OCI-LY1 (cell line): ENCODE results near the gene FURIN.

Experiments
- H2AFZ ChIP-seq: fragments of 200-600 bp; sonication (generic), shearing (Covaris generic); 2 replicates; pipeline ENCODE4 v1.6.0; 2014; ENCODE audit warnings: antibody characterized with exemption, mild to moderate bottlenecking, low read length
- H3F3A ChIP-seq: fragments of 200-600 bp; sonication (generic), shearing (Covaris generic); 2 replicates; pipeline ENCODE4 v1.6.0; 2014; ENCODE audit warnings: mild to moderate bottlenecking, antibody characterized with exemption, low read length, moderate library complexity; ENCODE audit not compliant: insufficient read depth
- H3K27ac ChIP-seq: fragments of 200-600 bp; sonication (generic); 2 replicates; pipeline ENCODE4 v1.5.1; 2014; ENCODE audit warnings: low read length, mixed run types, mild to moderate bottlenecking, low read depth; ENCODE audit not compliant: poor library complexity, severe bottlenecking
- H3K27me3 ChIP-seq: fragments of 200-600 bp; sonication (generic); 2 replicates; pipeline ENCODE4 v1.6.0; 2014; ENCODE audit warnings: antibody characterized with exemption, mild to moderate bottlenecking, low read length, moderate library complexity; ENCODE audit not compliant: insufficient read depth
- H3K36me3 ChIP-seq: fragments of 200-600 bp; sonication (generic); 2 replicates; pipeline ENCODE4 v1.6.1; 2014; ENCODE audit warnings: mild to moderate bottlenecking, antibody characterized with exemption, low read length, moderate library complexity, mixed read lengths; ENCODE audit not compliant: insufficient read depth
- H3K4me1 ChIP-seq: fragments of 200-600 bp; sonication (generic); 2 replicates; pipeline ENCODE4 v1.5.1; 2014; ENCODE audit warnings: mild to moderate bottlenecking, low read length, moderate library complexity; ENCODE audit not compliant: insufficient read depth, severe bottlenecking
- H3K4me2 ChIP-seq: fragments of 200-600 bp; sonication (generic), shearing (Covaris generic); 2 replicates; pipeline ENCODE4 v1.6.1; 2014; ENCODE audit warnings: low read length
- H3K4me3 ChIP-seq: fragments of 200-600 bp; sonication (generic); 2 replicates; pipeline ENCODE4 v1.5.1; 2014; ENCODE audit warnings: low read length, low read depth, mild to moderate bottlenecking, mixed read lengths; ENCODE audit not compliant: poor library complexity, severe bottlenecking
- H3K79me2 ChIP-seq: fragments of 200-600 bp; shearing (Covaris generic); 2 replicates; pipeline ENCODE4 v1.6.1; 2016; ENCODE audit warnings: mixed run types, low read length, mixed read lengths; ENCODE audit not compliant: insufficient read depth
- H3K9ac ChIP-seq: fragments of 200-600 bp; sonication (generic), shearing (Covaris generic); 2 replicates; pipeline ENCODE4 v1.6.1; 2014; ENCODE audit warnings: mild to moderate bottlenecking, low read length, mixed read lengths
- H3K9me2 ChIP-seq: fragments of 200-600 bp; sonication (generic), shearing (Covaris generic); 2 replicates; pipeline ENCODE4 v1.6.1; 2014; ENCODE audit warnings: low read depth, mild to moderate bottlenecking, low read length, mixed read lengths
- H3K9me3 ChIP-seq: fragments of 200-600 bp; shearing (Covaris generic); 2 replicates; pipeline ENCODE4 v1.6.1; 2014; ENCODE audit warnings: low read length, mixed read lengths
- H4K20me1 ChIP-seq: fragments of 200-600 bp; sonication (generic), shearing (Covaris generic); 2 replicates; pipeline ENCODE4 v1.6.0; 2016; ENCODE audit warnings: mild to moderate bottlenecking, low read length; ENCODE audit not compliant: insufficient read depth
- EZH2 ChIP-seq: fragments of 200-600 bp; sonication (generic), shearing (Covaris generic); IDR thresholded peaks from 2 replicates; pipeline ENCODE4 v1.8.0; 2017; ENCODE audit warnings: borderline replicate concordance, mixed run types, mild to moderate bottlenecking, antibody characterized with exemption, low read length, moderate library complexity, mixed read lengths
- TF ChIP-seq, protein P1 (sequence below): fragments of 200-600 bp; sonication (generic), shearing (Covaris generic); IDR thresholded peaks from 2 replicates; pipeline ENCODE4 v1.5.1; 2017; ENCODE audit warnings: mild to moderate bottlenecking, antibody characterized with exemption, low read length, moderate library complexity, mixed read lengths

FURIN gene

DNA sequence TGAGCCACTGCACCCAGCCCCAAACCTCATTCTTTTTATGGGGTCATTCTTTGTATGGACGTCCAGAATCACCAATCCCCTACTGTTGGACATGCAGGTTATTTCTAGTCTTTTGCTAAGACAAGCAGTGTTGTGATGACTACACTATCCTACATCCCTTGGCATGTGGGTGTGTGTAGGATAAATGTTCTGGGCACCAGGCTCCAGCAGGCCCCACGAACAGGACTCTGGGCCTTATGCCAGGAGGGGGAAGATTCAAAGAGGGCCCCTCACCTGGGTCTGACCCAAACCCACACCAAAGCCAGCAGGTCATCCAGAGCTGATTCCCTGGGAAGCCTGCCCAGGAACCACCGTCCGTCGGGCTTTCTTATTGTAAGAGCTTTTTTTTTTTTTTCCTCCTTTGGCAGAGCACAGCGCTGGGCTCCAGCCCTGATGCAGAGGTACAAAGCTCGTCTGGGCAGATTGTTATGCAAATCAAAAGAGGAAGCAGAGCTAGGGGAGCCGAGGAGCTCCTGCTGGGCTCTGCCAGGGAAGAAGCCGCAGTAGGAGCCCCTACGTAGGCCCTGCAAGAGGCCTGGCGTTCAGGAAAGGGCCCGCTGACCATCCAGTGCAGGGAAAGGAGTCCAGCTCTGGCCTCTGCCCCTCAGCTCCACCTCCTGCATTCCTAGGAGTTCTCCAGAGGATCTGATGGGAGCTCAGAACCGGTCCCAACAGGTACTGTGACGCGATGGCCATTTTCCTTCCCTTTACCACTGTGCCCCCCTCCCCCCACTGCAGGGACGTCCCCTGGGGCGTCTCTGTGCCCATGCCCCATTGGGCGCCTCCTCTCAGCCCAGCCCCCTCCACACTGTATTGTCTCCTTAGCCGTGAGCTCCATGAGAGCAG is 29.0 kb upstream of the FURIN start:
- Histone ChIP-seq H2AFZ (no peak overlapping the region), H3K4me3 (peak overlapping the region; percentile 53), H3K4me1 (peaks cover 24% of the 10 kb centered on the region), H3F3A (no peaks in the 10 kb centered on the region), H4K20me1 (no peaks in the 10 kb centered on the region), H3K9me3 (no peaks in the 10 kb centered on the region), H3K9ac (peak overlapping the region; percentile 45; the same call in 1 of the 2 replicates), H3K79me2 (no peaks in the 10 kb centered on the region), H3K9me2 (no peaks in the 10 kb centered on the region), H3K27ac (peak overlapping the region; percentile 28), H3K27me3 (peaks cover 4% of the 10 kb centered on the region; the same call in 1 of the 2 replicates), H3K4me2 (peak overlapping the region; percentile 65), H3K36me3 (no peaks in the 10 kb centered on the region)
- no peak for TF ChIP-seq EZH2
- TF ChIP-seq, protein P1, sequence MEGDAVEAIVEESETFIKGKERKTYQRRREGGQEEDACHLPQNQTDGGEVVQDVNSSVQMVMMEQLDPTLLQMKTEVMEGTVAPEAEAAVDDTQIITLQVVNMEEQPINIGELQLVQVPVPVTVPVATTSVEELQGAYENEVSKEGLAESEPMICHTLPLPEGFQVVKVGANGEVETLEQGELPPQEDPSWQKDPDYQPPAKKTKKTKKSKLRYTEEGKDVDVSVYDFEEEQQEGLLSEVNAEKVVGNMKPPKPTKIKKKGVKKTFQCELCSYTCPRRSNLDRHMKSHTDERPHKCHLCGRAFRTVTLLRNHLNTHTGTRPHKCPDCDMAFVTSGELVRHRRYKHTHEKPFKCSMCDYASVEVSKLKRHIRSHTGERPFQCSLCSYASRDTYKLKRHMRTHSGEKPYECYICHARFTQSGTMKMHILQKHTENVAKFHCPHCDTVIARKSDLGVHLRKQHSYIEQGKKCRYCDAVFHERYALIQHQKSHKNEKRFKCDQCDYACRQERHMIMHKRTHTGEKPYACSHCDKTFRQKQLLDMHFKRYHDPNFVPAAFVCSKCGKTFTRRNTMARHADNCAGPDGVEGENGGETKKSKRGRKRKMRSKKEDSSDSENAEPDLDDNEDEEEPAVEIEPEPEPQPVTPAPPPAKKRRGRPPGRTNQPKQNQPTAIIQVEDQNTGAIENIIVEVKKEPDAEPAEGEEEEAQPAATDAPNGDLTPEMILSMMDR: no peak

- Histone ChIP-seq H3K9me3 (no peaks in the 10 kb centered on the region), H3K9ac (peak overlapping the region; percentile 45; the same call in 1 of the 2 replicates), H3K27me3 (no peaks in the 10 kb centered on the region; the same call in 1 of the 2 replicates), H3K4me1 (peaks cover 24% of the 10 kb centered on the region), H2AFZ (no peak overlapping the region), H3K4me2 (peak overlapping the region; percentile 65), H4K20me1 (no peaks in the 10 kb centered on the region), H3K79me2 (no peaks in the 10 kb centered on the region), H3K27ac (no peak overlapping the region), H3K36me3 (no peaks in the 10 kb centered on the region), H3K9me2 (no peaks in the 10 kb centered on the region), H3K4me3 (peak overlapping the region; percentile 53), H3F3A (no peaks in the 10 kb centered on the region)
- TF ChIP-seq EZH2: no peak
- TF ChIP-seq, protein P1: no peak
Observed at GRCh38 chr15:90840157-90840855, 28.1 kb upstream of the FURIN start.

DNA sequence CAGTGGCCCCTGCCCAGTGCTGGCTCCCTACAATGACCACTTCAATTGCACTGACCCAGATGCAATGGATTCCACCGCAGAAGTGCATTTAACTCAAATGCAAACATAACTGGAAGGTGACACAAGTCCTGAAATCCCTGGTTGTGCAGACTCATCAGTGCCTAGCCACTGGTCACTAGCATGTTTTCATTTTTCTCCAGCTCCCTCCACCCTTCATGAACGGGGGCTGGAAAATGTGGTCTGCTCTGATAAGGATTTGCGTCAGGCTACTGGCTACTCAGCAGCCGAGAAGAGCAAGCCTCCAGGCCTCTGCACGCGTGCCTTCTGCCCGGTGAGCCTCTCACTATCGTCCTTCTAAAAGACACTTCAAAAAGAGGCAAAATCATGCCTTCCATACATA is 27.4 kb upstream of the FURIN start:
- H2AFZ ChIP-seq: no peak overlapping the region
- H3K9ac ChIP-seq: no peak overlapping the region
- H3K4me2 ChIP-seq: no peak overlapping the region
- H3K79me2 ChIP-seq: no peaks in the 10 kb centered on the region
- no peaks in the 10 kb centered on the region; the same call in 1 of the 2 replicates for H3K27me3 ChIP-seq
- H3K4me3 ChIP-seq: no peak overlapping the region
- H3K36me3 ChIP-seq: no peaks in the 10 kb centered on the region
- no peaks in the 10 kb centered on the region for H3K9me3 ChIP-seq
- TF ChIP-seq EZH2: no peak
- TF ChIP-seq, protein P1: no peak
- H3K9me2 ChIP-seq: no peaks in the 10 kb centered on the region
- H3K4me1 ChIP-seq: peaks cover 24% of the 10 kb centered on the region
- no peaks in the 10 kb centered on the region for H3F3A ChIP-seq
- no peaks in the 10 kb centered on the region for H4K20me1 ChIP-seq
- H3K27ac ChIP-seq: no peak overlapping the region
